ENCODE data around the gene SEMA3D.

DNA sequence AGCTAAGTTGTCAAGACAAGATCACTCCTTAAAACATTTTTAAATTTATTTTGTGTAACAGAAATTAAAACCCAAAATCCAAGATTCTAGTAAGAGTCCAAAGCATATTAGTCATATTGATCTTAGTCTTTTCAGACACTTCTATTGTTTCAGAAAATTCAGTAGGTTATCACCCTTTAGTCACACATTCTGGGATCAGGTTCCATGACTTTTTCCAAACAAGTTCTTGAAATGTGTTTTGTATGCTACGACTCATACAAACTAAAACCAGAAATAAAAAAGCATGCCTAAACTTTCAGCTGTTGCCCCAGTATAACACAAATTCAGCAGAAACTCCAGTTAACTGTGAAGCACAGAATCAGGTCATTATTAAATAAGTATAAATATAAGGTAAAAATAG is 10.7 kb downstream of the SEMA3D start:
- TF ChIP-seq, protein P1, sequence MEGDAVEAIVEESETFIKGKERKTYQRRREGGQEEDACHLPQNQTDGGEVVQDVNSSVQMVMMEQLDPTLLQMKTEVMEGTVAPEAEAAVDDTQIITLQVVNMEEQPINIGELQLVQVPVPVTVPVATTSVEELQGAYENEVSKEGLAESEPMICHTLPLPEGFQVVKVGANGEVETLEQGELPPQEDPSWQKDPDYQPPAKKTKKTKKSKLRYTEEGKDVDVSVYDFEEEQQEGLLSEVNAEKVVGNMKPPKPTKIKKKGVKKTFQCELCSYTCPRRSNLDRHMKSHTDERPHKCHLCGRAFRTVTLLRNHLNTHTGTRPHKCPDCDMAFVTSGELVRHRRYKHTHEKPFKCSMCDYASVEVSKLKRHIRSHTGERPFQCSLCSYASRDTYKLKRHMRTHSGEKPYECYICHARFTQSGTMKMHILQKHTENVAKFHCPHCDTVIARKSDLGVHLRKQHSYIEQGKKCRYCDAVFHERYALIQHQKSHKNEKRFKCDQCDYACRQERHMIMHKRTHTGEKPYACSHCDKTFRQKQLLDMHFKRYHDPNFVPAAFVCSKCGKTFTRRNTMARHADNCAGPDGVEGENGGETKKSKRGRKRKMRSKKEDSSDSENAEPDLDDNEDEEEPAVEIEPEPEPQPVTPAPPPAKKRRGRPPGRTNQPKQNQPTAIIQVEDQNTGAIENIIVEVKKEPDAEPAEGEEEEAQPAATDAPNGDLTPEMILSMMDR (IDR thresholded peaks at IDR 0.05) = no peak
- TF ChIP-seq POLR2A (IDR thresholded peaks at IDR 0.05) = no peak
